BLaER1 (cell line): Measurements from ENCODE around the gene USP10.

Source experiments
- H3K27ac ChIP-seq: shearing (Covaris generic); formaldehyde crosslinking; 2 replicates; pipeline ENCODE4 v1.8.1; 2022
- H3K27me3 ChIP-seq: shearing (Covaris generic); formaldehyde crosslinking; 2 replicates; pipeline ENCODE4 v1.8.1; 2022
- H3K36me3 ChIP-seq: shearing (Covaris generic); formaldehyde crosslinking; 2 replicates; pipeline ENCODE4 v1.8.1; 2022
- H3K4me1 ChIP-seq: shearing (Covaris generic); formaldehyde crosslinking; 2 replicates; pipeline ENCODE4 v1.8.1; 2022
- H3K4me2 ChIP-seq: shearing (Covaris generic); formaldehyde crosslinking; 2 replicates; pipeline ENCODE4 v1.8.1; 2022
- H3K4me3 ChIP-seq: shearing (Covaris generic); formaldehyde crosslinking; 2 replicates; pipeline ENCODE4 v1.8.1; 2022
- H3K9ac ChIP-seq: shearing (Covaris generic); formaldehyde crosslinking; 2 replicates; pipeline ENCODE4 v1.8.1; 2022
- H3K9me3 ChIP-seq: shearing (Covaris generic); formaldehyde crosslinking; 2 replicates; pipeline ENCODE4 v1.8.1; 2022
- H4K20me1 ChIP-seq: shearing (Covaris generic); formaldehyde crosslinking; 2 replicates; pipeline ENCODE4 v1.8.1; 2022
- Cebpa-rat ChIP-seq: shearing (Covaris generic); IDR thresholded peaks from 2 replicates; pipeline ENCODE4 v1.8.1; 2022

The USP10 gene

GRCh38 chr16:84765616-84766580, 66.1 kb downstream of the USP10 start:
- Histone ChIP-seq H3K36me3 (peaks cover 100% of the 10 kb centered on the region), H3K4me1 (no peaks in the 10 kb centered on the region), H4K20me1 (peaks cover 82% of the 10 kb centered on the region), H3K27ac (no peak overlapping the region), H3K27me3 (no peaks in the 10 kb centered on the region), H3K4me2 (no peak overlapping the region), H3K4me3 (no peak overlapping the region), H3K9me3 (no peaks in the 10 kb centered on the region), H3K9ac (no peak overlapping the region)
- no peak for TF ChIP-seq Cebpa-rat

GRCh38 chr16:84766978-84767773, 67.4 kb downstream of the USP10 start:
- Histone ChIP-seq H3K9ac (no peak overlapping the region), H3K27ac (no peak overlapping the region), H3K27me3 (no peaks in the 10 kb centered on the region), H3K4me3 (no peak overlapping the region), H3K4me1 (no peaks in the 10 kb centered on the region), H3K9me3 (no peaks in the 10 kb centered on the region), H3K4me2 (no peak overlapping the region), H4K20me1 (peaks cover 82% of the 10 kb centered on the region), H3K36me3 (peaks cover 100% of the 10 kb centered on the region)
- TF ChIP-seq Cebpa-rat = no peak

- no peak overlapping the region for H3K4me2 ChIP-seq
- H3K36me3 ChIP-seq = peaks cover 100% of the 10 kb centered on the region
- no peak overlapping the region for H3K4me3 ChIP-seq
- H3K9me3 ChIP-seq = no peaks in the 10 kb centered on the region
- peaks cover 81% of the 10 kb centered on the region for H4K20me1 ChIP-seq
- H3K27ac ChIP-seq = no peak overlapping the region
- no peak for TF ChIP-seq Cebpa-rat
- H3K9ac ChIP-seq = no peak overlapping the region
- H3K27me3 ChIP-seq = no peaks in the 10 kb centered on the region
- no peaks in the 10 kb centered on the region for H3K4me1 ChIP-seq
Observed at GRCh38 chr16:84768061-84768807, 68.4 kb downstream of the USP10 start.

- Histone ChIP-seq H3K27me3 (no peaks in the 10 kb centered on the region), H3K9ac (no peak overlapping the region), H4K20me1 (peaks cover 81% of the 10 kb centered on the region), H3K9me3 (no peaks in the 10 kb centered on the region), H3K27ac (no peak overlapping the region), H3K4me1 (no peaks in the 10 kb centered on the region), H3K4me3 (no peak overlapping the region), H3K36me3 (peaks cover 100% of the 10 kb centered on the region), H3K4me2 (no peak overlapping the region)
- TF ChIP-seq Cebpa-rat = no peak
Observed at GRCh38 chr16:84768808-84769197, 69.0 kb downstream of the USP10 start.

- H3K9me3 ChIP-seq = no peaks in the 10 kb centered on the region
- H3K36me3 ChIP-seq = peaks cover 100% of the 10 kb centered on the region
- TF ChIP-seq Cebpa-rat = no peak
- H3K4me2 ChIP-seq = no peak overlapping the region
- H3K4me3 ChIP-seq = no peak overlapping the region
- no peak overlapping the region for H3K9ac ChIP-seq
- no peak overlapping the region for H3K27ac ChIP-seq
- peaks cover 81% of the 10 kb centered on the region for H4K20me1 ChIP-seq
- H3K4me1 ChIP-seq = no peaks in the 10 kb centered on the region
- no peaks in the 10 kb centered on the region for H3K27me3 ChIP-seq
Observed at GRCh38 chr16:84769416-84769815, 69.6 kb downstream of the USP10 start.

- H3K9ac ChIP-seq = no peak overlapping the region
- H3K36me3 ChIP-seq = peaks cover 100% of the 10 kb centered on the region
Observed at GRCh38 chr16:84773312-84773711, 73.5 kb downstream of the USP10 start.

GRCh38 chr16:84774810-84775209, 75.0 kb downstream of the USP10 start:
- H3K27ac ChIP-seq = no peak overlapping the region
- peaks cover 99% of the 10 kb centered on the region for H3K36me3 ChIP-seq
- no peaks in the 10 kb centered on the region for H3K27me3 ChIP-seq
- no peaks in the 10 kb centered on the region for H3K4me1 ChIP-seq
- no peaks in the 10 kb centered on the region for H3K9me3 ChIP-seq
- no peak for TF ChIP-seq Cebpa-rat
- H4K20me1 ChIP-seq = peaks cover 79% of the 10 kb centered on the region
- no peak overlapping the region for H3K4me2 ChIP-seq
- H3K9ac ChIP-seq = no peak overlapping the region
- H3K4me3 ChIP-seq = no peak overlapping the region

More at GRCh38 chr16:84773312-84773711, 73.5 kb downstream of the USP10 start:
- Histone ChIP-seq H3K9me3 (no peaks in the 10 kb centered on the region), H3K4me1 (no peaks in the 10 kb centered on the region), H3K4me3 (no peak overlapping the region), H3K27me3 (no peaks in the 10 kb centered on the region), H3K27ac (no peak overlapping the region), H3K4me2 (no peak overlapping the region), H4K20me1 (peaks cover 92% of the 10 kb centered on the region)
- no peak for TF ChIP-seq Cebpa-rat

- no peak overlapping the region for H3K4me2 ChIP-seq
- H3K27ac ChIP-seq = no peak overlapping the region
- peaks cover 74% of the 10 kb centered on the region for H4K20me1 ChIP-seq
- H3K27me3 ChIP-seq = no peaks in the 10 kb centered on the region
- no peaks in the 10 kb centered on the region for H3K4me1 ChIP-seq
- no peaks in the 10 kb centered on the region for H3K9me3 ChIP-seq
- H3K4me3 ChIP-seq = no peak overlapping the region
- TF ChIP-seq Cebpa-rat = no peak
- no peak overlapping the region for H3K9ac ChIP-seq
- peaks cover 99% of the 10 kb centered on the region for H3K36me3 ChIP-seq
Observed at GRCh38 chr16:84775262-84775810, 75.5 kb downstream of the USP10 start.

GRCh38 chr16:84777435-84777834, 77.6 kb downstream of the USP10 start:
- H3K27ac ChIP-seq = no peak overlapping the region
- peaks cover 92% of the 10 kb centered on the region for H3K36me3 ChIP-seq
- H4K20me1 ChIP-seq = peaks cover 69% of the 10 kb centered on the region
- H3K4me1 ChIP-seq = no peaks in the 10 kb centered on the region
- TF ChIP-seq Cebpa-rat = no peak
- H3K4me3 ChIP-seq = no peak overlapping the region
- H3K9me3 ChIP-seq = no peaks in the 10 kb centered on the region
- H3K4me2 ChIP-seq = no peak overlapping the region
- no peak overlapping the region for H3K9ac ChIP-seq
- H3K27me3 ChIP-seq = no peaks in the 10 kb centered on the region
